OCI-LY7 (cell line): ENCODE measurements around the gene PWWP2B.

Source experiments
- EZH2phosphoT487 ChIP-seq: fragments of 200-600 bp; sonication (generic); IDR thresholded peaks from 2 replicates; pipeline ENCODE4 v1.6.1; 2018; ENCODE audit warnings: low read depth, borderline replicate concordance, mild to moderate bottlenecking, mixed run types, antibody characterized with exemption, low read length, moderate library complexity, mixed read lengths
- TF ChIP-seq, protein P1 (sequence below): fragments of 200-600 bp; sonication (generic); conservative IDR thresholded peaks from 2 replicates; pipeline ENCODE4 v1.5.1; 2014; ENCODE audit warnings: mild to moderate bottlenecking, antibody characterized with exemption, low read length, moderate library complexity, mixed read lengths

DNA sequence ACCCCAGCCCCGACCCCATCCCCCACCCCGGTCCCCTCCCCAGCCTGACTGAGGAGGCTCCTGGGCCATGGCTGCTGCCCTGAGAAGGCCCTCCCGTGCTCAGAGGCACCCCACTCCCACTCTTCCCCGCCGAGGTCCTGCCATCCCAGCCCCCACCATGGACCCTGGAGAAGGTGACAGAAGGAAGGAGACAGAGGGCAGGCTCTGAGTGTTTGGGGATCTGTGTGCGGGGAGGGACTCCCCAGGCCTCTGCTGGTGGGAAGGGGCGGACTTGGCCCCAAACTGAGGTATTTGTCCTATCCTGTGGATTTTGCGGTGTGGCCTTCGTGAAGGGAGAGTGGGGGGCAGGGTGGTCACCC lies 53.4 kb downstream of the PWWP2B start:
- TF ChIP-seq, protein P1, sequence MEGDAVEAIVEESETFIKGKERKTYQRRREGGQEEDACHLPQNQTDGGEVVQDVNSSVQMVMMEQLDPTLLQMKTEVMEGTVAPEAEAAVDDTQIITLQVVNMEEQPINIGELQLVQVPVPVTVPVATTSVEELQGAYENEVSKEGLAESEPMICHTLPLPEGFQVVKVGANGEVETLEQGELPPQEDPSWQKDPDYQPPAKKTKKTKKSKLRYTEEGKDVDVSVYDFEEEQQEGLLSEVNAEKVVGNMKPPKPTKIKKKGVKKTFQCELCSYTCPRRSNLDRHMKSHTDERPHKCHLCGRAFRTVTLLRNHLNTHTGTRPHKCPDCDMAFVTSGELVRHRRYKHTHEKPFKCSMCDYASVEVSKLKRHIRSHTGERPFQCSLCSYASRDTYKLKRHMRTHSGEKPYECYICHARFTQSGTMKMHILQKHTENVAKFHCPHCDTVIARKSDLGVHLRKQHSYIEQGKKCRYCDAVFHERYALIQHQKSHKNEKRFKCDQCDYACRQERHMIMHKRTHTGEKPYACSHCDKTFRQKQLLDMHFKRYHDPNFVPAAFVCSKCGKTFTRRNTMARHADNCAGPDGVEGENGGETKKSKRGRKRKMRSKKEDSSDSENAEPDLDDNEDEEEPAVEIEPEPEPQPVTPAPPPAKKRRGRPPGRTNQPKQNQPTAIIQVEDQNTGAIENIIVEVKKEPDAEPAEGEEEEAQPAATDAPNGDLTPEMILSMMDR, result no peak
- no peak for TF ChIP-seq EZH2phosphoT487
